Esophagus squamous epithelium (tissue), 4 donors: ENCODE measurements around the gene DPM1.

Experiments
- CTCF ChIP-seq, 6 experiments: fragments of 450-650 bp in 4 of 6; fragments of 200-600 bp in 2 of 6; sonication (generic) in 2 of 6; IDR thresholded peaks; one replicate each; pipeline ENCODE4 v1.5.1; 2016 to 2019; ENCODE audit warnings: antibody characterized with exemption in 6 of 6, mild to moderate bottlenecking in 4 of 6, moderate library complexity in 4 of 6
- POLR2A ChIP-seq, 4 donors: fragments of 450-650 bp; IDR thresholded peaks; one replicate each; pipeline ENCODE4 v1.6.1; 2017; ENCODE audit warnings: antibody characterized with exemption in 4 of 4, mild to moderate bottlenecking in 4 of 4, moderate library complexity in 3 of 4

GRCh38 chr20:50932016-50932485 lies 26.3 kb downstream of the DPM1 start:
- no peak for TF ChIP-seq CTCF (IDR thresholded peaks at IDR 0.05)
- no peak for TF ChIP-seq POLR2A (IDR thresholded peaks at IDR 0.05)
